HG02798 (cell line): ENCODE results near the gene KCNF1.
"Not testable (repeated sequence)": the region's sequence is repeated elsewhere in the genome, so short reads cannot be mapped to it uniquely, and the experiment has no call there.

Source experiments
- ATAC-seq: cut with Tn5 transposase; IDR thresholded peaks from one replicate; pipeline ENCODE4 v1.9.1; 2021; ENCODE audit warnings: mild to moderate bottlenecking; ENCODE audit not compliant: unreplicated experiment, poor library complexity

The KCNF1 gene

GRCh38 chr2:10935953-10936942 lies 24.5 kb downstream of the KCNF1 start:
- ATAC-seq, result no peak

GRCh38 chr2:10939058-10939457 lies 27.3 kb downstream of the KCNF1 start:
- no peak for ATAC-seq

GRCh38 chr2:10940596-10940995 lies 28.9 kb downstream of the KCNF1 start:
- ATAC-seq, result no peak

GRCh38 chr2:10941383-10941782 lies 29.6 kb downstream of the KCNF1 start:
- ATAC-seq, result no peak

GRCh38 chr2:10944799-10945198 lies 33.1 kb downstream of the KCNF1 start:
- no peak for ATAC-seq

GRCh38 chr2:10946394-10946793 lies 34.7 kb downstream of the KCNF1 start:
- ATAC-seq, result no peak

GRCh38 chr2:10947005-10947440 lies 35.3 kb downstream of the KCNF1 start:
- ATAC-seq, result no peak

GRCh38 chr2:10947446-10948187 lies 35.9 kb downstream of the KCNF1 start:
- ATAC-seq, result no peak

GRCh38 chr2:10948188-10948564 lies 36.4 kb downstream of the KCNF1 start:
- ATAC-seq, result no peak

- ATAC-seq, result no peak
These were observed 37.0 kb downstream of the KCNF1 start for GRCh38 chr2:10948606-10949230.

GRCh38 chr2:10949835-10950234 lies 38.1 kb downstream of the KCNF1 start:
- ATAC-seq, result no peak

- ATAC-seq, result no peak
These were observed 40.1 kb downstream of the KCNF1 start for GRCh38 chr2:10951558-10952414.

GRCh38 chr2:10954416-10954815 lies 42.7 kb downstream of the KCNF1 start:
- no peak for ATAC-seq

GRCh38 chr2:10954856-10955818 lies 43.4 kb downstream of the KCNF1 start:
- ATAC-seq, result no peak

GRCh38 chr2:10956006-10956790 lies 44.5 kb downstream of the KCNF1 start:
- ATAC-seq, result no peak

- ATAC-seq, result no peak
These were observed 45.7 kb downstream of the KCNF1 start for GRCh38 chr2:10957391-10957790.

GRCh38 chr2:10958452-10958851 lies 46.7 kb downstream of the KCNF1 start:
- ATAC-seq, result not testable (repeated sequence)
